Esophagus muscularis mucosa (tissue), 4 donors: ENCODE data around the gene TNS1. TPM values are rescaled to one million over a fixed set of nuclear protein-coding genes. Genes with fewer than 3 reads are reported as not detected.
"Not testable (repeated sequence)": the region's sequence is repeated elsewhere in the genome, so short reads cannot be mapped to it uniquely, and the experiment has no call there.

ENCODE experiments used
- DNase-seq: peaks from one replicate; pipeline ENCODE4 v3.0.0-alpha.2; 2017; ENCODE audit errors: extremely low spot score
- H3K27ac ChIP-seq, 4 donors: fragments of 200-600 bp; sonication (generic); replicated peaks in 1 of 4; 1 replicate in 3 of 4; 2 replicates in 1 of 4; pipeline ENCODE4 v1.5.1; 2016 to 2019; ENCODE audit warnings: mild to moderate bottlenecking in 1 of 4
- H3K27me3 ChIP-seq, 4 donors: fragments of 200-600 bp; sonication (generic); one replicate each; pipeline versions ENCODE4 v1.5.1 to v1.6.0; 2016 to 2019
- H3K36me3 ChIP-seq, 4 donors: fragments of 200-600 bp; sonication (generic); one replicate each; pipeline ENCODE4 v1.5.1; 2016 to 2019
- H3K4me1 ChIP-seq, 4 donors: fragments of 200-600 bp; sonication (generic); one replicate each; pipeline ENCODE4 v1.5.1; 2016 to 2019
- H3K4me3 ChIP-seq, 4 donors: fragments of 200-600 bp; sonication (generic); 1 replicate in 2 of 4; 2 replicates in 2 of 4; pipeline ENCODE4 v1.5.1; 2016 to 2019; ENCODE audit warnings: mild to moderate bottlenecking in 4 of 4, moderate library complexity in 1 of 4
- H3K9me3 ChIP-seq, 4 donors: fragments of 200-600 bp; sonication (generic); 1 replicate in 3 of 4; 2 replicates in 1 of 4; pipeline ENCODE4 v1.5.1; 2016 to 2019
- CTCF ChIP-seq, 3 experiments: fragments of 200-600 bp in 2 of 3; fragments of 450-650 bp in 1 of 3; sonication (generic) in 2 of 3; IDR thresholded peaks; one replicate each; pipeline ENCODE4 v1.5.1; 2017 to 2019; ENCODE audit warnings: antibody characterized with exemption in 3 of 3, mild to moderate bottlenecking in 2 of 3, moderate library complexity in 1 of 3
- EP300 ChIP-seq: sonication (generic); formaldehyde crosslinking; IDR thresholded peaks from one replicate; pipeline ENCODE4 v1.6.1; 2017; ENCODE audit warnings: antibody characterized with exemption
- POLR2A ChIP-seq: fragments of 450-650 bp; IDR thresholded peaks from one replicate; pipeline ENCODE4 v1.6.1; 2017; ENCODE audit warnings: antibody characterized with exemption, moderate library complexity, mild to moderate bottlenecking, low read depth
- POLR2AphosphoS5 ChIP-seq, 2 donors: sonication (generic); formaldehyde crosslinking; IDR thresholded peaks; one replicate each; pipeline ENCODE4 v1.6.1; 2017; ENCODE audit warnings: antibody characterized with exemption in 2 of 2
- WGBS: methylation state at CpG from one replicate; pipeline ENCODE4 v1.1.5; 2018; 5-methylcytosine and 5-hydroxymethylcytosine counted together
- intact Hi-C: fragments of 100-400 bp; cut with DNase I; formaldehyde crosslinking; loops from one replicate; pipeline ENCODE4 v1.15.1; 2023
- total RNA-seq, 4 donors: library from RNA; depleted of rRNA; stranded (reverse); fragments of >200 nt; gene quantifications; one replicate each; pipeline versions ENCODE4 v1.1.0 to v1.2.1, GENCODE V29; 2016

The TNS1 gene
- total RNA-seq, 4 donors from 2014 or later, result 1,001 to 2,170 (median 1,411) TPM

GRCh38 chr2:218036371-218036770 lies 33.6 kb upstream of the TNS1 start:
- intact Hi-C loops, result loop anchor here (5.0 kb wide), 1 partner anchor 149 kb away; no protein-coding TSS in a partner anchor
- H3K9me3 ChIP-seq, result no peaks in the 10 kb centered on the region
- no peak for DNase-seq
- H3K27ac ChIP-seq, result no peak overlapping the region
- WGBS, result 69% methylated on average over 5 of the region's 5 CpGs
- peaks cover 0 to 14% (median 0%) of the 10 kb centered on the region in 4 donors for H3K27me3 ChIP-seq
- no peak overlapping the region for H3K4me3 ChIP-seq
- no peak for TF ChIP-seq POLR2A
- TF ChIP-seq POLR2AphosphoS5 (IDR thresholded peaks at IDR 0.05), result no peak
- no peak for TF ChIP-seq EP300
- TF ChIP-seq CTCF (IDR thresholded peaks at IDR 0.05), result no peak
- peaks cover 4 to 16% (median 7%) of the 10 kb centered on the region in 4 donors for H3K4me1 ChIP-seq
- no peaks in the 10 kb centered on the region for H3K36me3 ChIP-seq

GRCh38 chr2:218035463-218036100 lies 32.8 kb upstream of the TNS1 start:
- peak; percentile 84 for DNase-seq
- no peaks in the 10 kb centered on the region for H3K9me3 ChIP-seq
- H3K36me3 ChIP-seq, result no peaks in the 10 kb centered on the region
- 83% methylated on average over 11 of the region's 12 CpGs for WGBS
- intact Hi-C loops, result loop anchor here (5.0 kb wide), 1 partner anchor 148 kb away; no protein-coding TSS in a partner anchor
- TF ChIP-seq POLR2AphosphoS5 (IDR thresholded peaks at IDR 0.05), result no peak
- no peak for TF ChIP-seq POLR2A
- TF ChIP-seq EP300, result no peak
- TF ChIP-seq CTCF (IDR thresholded peaks at IDR 0.05), result no peak
- peaks cover 4 to 16% (median 7%) of the 10 kb centered on the region in 4 donors for H3K4me1 ChIP-seq
- H3K27ac ChIP-seq, result no peak overlapping the region
- peak overlapping the region in 1 of 4 donors; percentile 49 for H3K4me3 ChIP-seq
- peaks cover 0 to 14% (median 0%) of the 10 kb centered on the region in 4 donors for H3K27me3 ChIP-seq

GRCh38 chr2:218034497-218035213 lies 31.9 kb upstream of the TNS1 start:
- WGBS, result 49% methylated on average over 13 of the region's 24 CpGs
- Histone ChIP-seq H3K27me3 (peaks cover 0 to 14% (median 0%) of the 10 kb centered on the region in 4 donors), H3K4me3 (peak overlapping the region; percentile 21 to 49 (median 30)), H3K4me1 (peaks cover 4 to 16% (median 7%) of the 10 kb centered on the region in 4 donors)
- peak; percentile 30 to 66 (median 49) for TF ChIP-seq CTCF (IDR thresholded peaks at IDR 0.05)
- H3K36me3 ChIP-seq, H3K9me3 ChIP-seq, H3K27ac ChIP-seq: not testable (repeated sequence)
- intact Hi-C loops, result loop anchor here (5.0 kb wide), 2 partner anchors 147 to 247 kb away; no protein-coding TSS in a partner anchor
- DNase-seq, result peak; percentile 91

GRCh38 chr2:218033590-218034496 lies 31.0 kb upstream of the TNS1 start:
- TF ChIP-seq CTCF (IDR thresholded peaks at IDR 0.05) (no peak), EP300 (no peak), POLR2A (no peak), POLR2AphosphoS5 (IDR thresholded peaks at IDR 0.05) (no peak)
- Histone ChIP-seq H3K4me3 (peak overlapping the region in 1 of 4 donors; percentile 21), H3K27me3 (peaks cover 0 to 14% (median 0%) of the 10 kb centered on the region in 4 donors), H3K36me3 (no peaks in the 10 kb centered on the region), H3K9me3 (no peaks in the 10 kb centered on the region), H3K27ac (no peak overlapping the region), H3K4me1 (peaks cover 6 to 16% (median 10%) of the 10 kb centered on the region in 4 donors)
- DNase-seq, result peak; percentile 74
- intact Hi-C loops, result loop anchor here (5.0 kb wide), 1 partner anchor 247 kb away; no protein-coding TSS in a partner anchor
- 65% methylated on average over 14 of the region's 45 CpGs for WGBS
